Nephron (organoid): ENCODE data around the gene STEAP1.
"Not testable (repeated sequence)": the region's sequence is repeated elsewhere in the genome, so short reads cannot be mapped to it uniquely, and the experiment has no call there.

Experiments
- H3K27ac Mint-ChIP-seq, 3 experiments: 2 replicates each; pipeline ENCODE4 v1.8.0; 2020; ENCODE audit warnings: mixed read lengths in 3 of 3, mild to moderate bottlenecking in 2 of 3, moderate library complexity in 1 of 3
- H3K27me3 Mint-ChIP-seq: 2 replicates; pipeline ENCODE4 v1.8.0; 2021; ENCODE audit warnings: low read depth, mild to moderate bottlenecking, moderate library complexity, mixed read lengths
- H3K36me3 Mint-ChIP-seq: 2 replicates; pipeline ENCODE4 v1.8.0; 2020; ENCODE audit warnings: low read depth, mixed read lengths
- H3K4me1 Mint-ChIP-seq: 2 replicates; pipeline ENCODE4 v1.8.0; 2020; ENCODE audit warnings: mixed read lengths
- H3K4me3 Mint-ChIP-seq, 3 experiments: 2 replicates each; pipeline ENCODE4 v1.8.0; 2020; ENCODE audit warnings: mild to moderate bottlenecking in 3 of 3, mixed read lengths in 3 of 3, moderate library complexity in 2 of 3
- H3K9me3 Mint-ChIP-seq: 2 replicates; pipeline ENCODE4 v1.8.0; 2020; ENCODE audit warnings: mixed read lengths
- CTCF ChIP-seq, 3 experiments: fragments of 200-600 bp; sonication (generic); IDR thresholded peaks; one replicate each; pipeline ENCODE4 v1.5.0; 2021; ENCODE audit warnings: antibody characterized with exemption in 3 of 3; ENCODE audit not compliant: unreplicated experiment in 3 of 3

The STEAP1 gene

GRCh38 chr7:90180011-90180585, 25.8 kb downstream of the STEAP1 start:
- Mint-ChIP-seq H3K36me3 (no peaks in the 10 kb centered on the region), H3K4me1 (no peaks in the 10 kb centered on the region), H3K27ac (no peak overlapping the region), H3K4me3 (no peak overlapping the region), H3K9me3 (peaks cover 2% of the 10 kb centered on the region), H3K27me3 (no peaks in the 10 kb centered on the region)
- no peak for TF ChIP-seq CTCF (IDR thresholded peaks at IDR 0.05; ENCODE audit: unreplicated experiment in 3 of 3)

- H3K9me3 Mint-ChIP-seq = peaks cover 2% of the 10 kb centered on the region
- TF ChIP-seq CTCF (IDR thresholded peaks at IDR 0.05; ENCODE audit: unreplicated experiment in 3 of 3) = no peak
Observed at GRCh38 chr7:90180649-90181048, 26.4 kb downstream of the STEAP1 start.

GRCh38 chr7:90181485-90181884, 27.2 kb downstream of the STEAP1 start:
- H3K4me3 Mint-ChIP-seq = no peak overlapping the region

More at GRCh38 chr7:90180649-90181048, 26.4 kb downstream of the STEAP1 start:
- H3K4me1 Mint-ChIP-seq = no peaks in the 10 kb centered on the region
- no peaks in the 10 kb centered on the region for H3K27me3 Mint-ChIP-seq
- H3K4me3 Mint-ChIP-seq = no peak overlapping the region
- H3K36me3 Mint-ChIP-seq = no peaks in the 10 kb centered on the region
- no peak overlapping the region for H3K27ac Mint-ChIP-seq

GRCh38 chr7:90186290-90186689, 32.0 kb downstream of the STEAP1 start:
- not testable (repeated sequence) for H3K27ac Mint-ChIP-seq, H3K4me1 Mint-ChIP-seq, H3K9me3 Mint-ChIP-seq, H3K36me3 Mint-ChIP-seq, H3K27me3 Mint-ChIP-seq, H3K4me3 Mint-ChIP-seq

More at GRCh38 chr7:90181485-90181884, 27.2 kb downstream of the STEAP1 start:
- no peak for TF ChIP-seq CTCF (IDR thresholded peaks at IDR 0.05; ENCODE audit: unreplicated experiment in 3 of 3)
- Mint-ChIP-seq H3K9me3 (peaks cover 2% of the 10 kb centered on the region), H3K27me3 (no peaks in the 10 kb centered on the region), H3K27ac (no peak overlapping the region), H3K4me1 (no peaks in the 10 kb centered on the region), H3K36me3 (no peaks in the 10 kb centered on the region)

- Mint-ChIP-seq H3K36me3 (no peaks in the 10 kb centered on the region), H3K9me3 (peaks cover 9% of the 10 kb centered on the region), H3K4me3 (no peak overlapping the region), H3K27me3 (no peaks in the 10 kb centered on the region), H3K27ac (no peak overlapping the region), H3K4me1 (no peaks in the 10 kb centered on the region)
- TF ChIP-seq CTCF (IDR thresholded peaks at IDR 0.05; ENCODE audit: unreplicated experiment in 3 of 3) = no peak
Observed at GRCh38 chr7:90187507-90188050, 33.3 kb downstream of the STEAP1 start.

- no peak overlapping the region for H3K4me3 Mint-ChIP-seq
- no peaks in the 10 kb centered on the region for H3K36me3 Mint-ChIP-seq
- no peak for TF ChIP-seq CTCF (IDR thresholded peaks at IDR 0.05; ENCODE audit: unreplicated experiment in 3 of 3)
- H3K27ac Mint-ChIP-seq = peak overlapping the region; percentile 7 to 39 (median 18)
- no peaks in the 10 kb centered on the region for H3K27me3 Mint-ChIP-seq
- peaks cover 9% of the 10 kb centered on the region for H3K9me3 Mint-ChIP-seq
- no peaks in the 10 kb centered on the region for H3K4me1 Mint-ChIP-seq
Observed at GRCh38 chr7:90188281-90188680, 34.0 kb downstream of the STEAP1 start.
